Uterus (tissue), 2 donors: ENCODE measurements around the gene KISS1R.

Experiments
- CTCF ChIP-seq, 4 experiments: fragments of 200-600 bp in 2 of 4; fragments of 450-650 bp in 2 of 4; sonication (generic) in 2 of 4; IDR thresholded peaks; one replicate each; pipeline ENCODE4 v1.5.1; 2016 to 2019; ENCODE audit warnings: antibody characterized with exemption in 4 of 4, mild to moderate bottlenecking in 2 of 4, moderate library complexity in 1 of 4
- POLR2A ChIP-seq, 2 donors: fragments of 450-650 bp; IDR thresholded peaks; one replicate each; pipeline ENCODE4 v1.6.1; 2016; ENCODE audit warnings: antibody characterized with exemption in 2 of 2, mild to moderate bottlenecking in 1 of 2, moderate library complexity in 1 of 2

DNA sequence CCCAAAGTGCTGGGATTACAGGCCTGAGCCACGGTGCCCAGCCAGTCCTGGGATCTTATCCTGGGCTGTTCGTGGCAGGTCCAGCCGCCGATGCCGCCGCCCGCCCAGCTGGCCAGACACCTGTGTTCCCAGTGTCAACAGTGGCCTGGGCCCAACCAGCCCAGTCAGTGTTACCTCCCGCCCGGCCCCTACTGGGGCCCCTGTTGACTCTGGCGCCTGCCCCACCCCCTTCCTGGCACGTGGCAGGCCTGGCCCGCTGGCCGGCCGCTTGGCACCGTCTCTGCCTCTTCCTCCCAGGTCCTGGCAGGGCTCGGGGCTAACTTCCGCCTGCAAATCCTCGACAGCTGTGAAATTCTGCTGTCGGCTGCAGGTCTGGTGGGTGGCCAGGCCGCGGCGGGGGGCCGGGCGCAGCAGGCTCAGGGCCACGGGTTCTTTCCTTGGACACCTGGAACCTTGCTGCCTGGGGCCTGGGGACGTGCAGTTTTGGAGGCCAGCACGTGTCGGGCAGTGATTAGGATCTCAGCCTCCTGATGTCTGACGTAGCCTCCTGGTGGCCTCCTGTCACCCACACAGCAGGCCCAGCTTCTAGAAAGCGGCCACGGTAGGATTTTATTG is 17.8 kb downstream of the KISS1R start:
- TF ChIP-seq POLR2A (IDR thresholded peaks at IDR 0.05) (no peak), CTCF (IDR thresholded peaks at IDR 0.05) (no peak)
